ENCODE data around the gene ZMIZ1.
A peak's percentile ranks its signal among the peaks of the same experiment; 100 is the strongest.

The ZMIZ1 gene

GRCh38 chr10:79102498-79102874 is 33.7 kb downstream of the ZMIZ1 start:
- DNase-seq = peak; percentile 66

DNA sequence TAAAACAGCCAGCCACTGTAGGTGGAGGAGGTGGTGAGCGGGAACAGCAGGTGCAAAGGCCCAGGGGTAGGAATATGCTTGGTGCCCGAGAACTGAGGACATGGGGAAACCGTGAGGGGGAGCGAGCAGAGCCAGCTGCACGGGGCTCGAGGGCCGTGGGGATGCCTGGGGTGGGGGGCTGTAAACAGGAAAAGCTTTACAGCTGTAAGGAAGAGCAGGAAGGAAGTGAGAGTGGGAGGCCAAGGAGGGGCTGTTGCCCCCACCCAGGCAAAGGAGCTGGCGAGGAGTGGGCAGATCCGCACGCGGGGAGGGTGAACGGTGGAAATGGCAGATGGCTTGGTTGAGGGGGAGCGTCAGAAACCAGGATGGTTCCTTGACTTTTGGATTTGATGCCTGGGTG is 34.4 kb downstream of the ZMIZ1 start:
- DNase-seq = no peak

GRCh38 chr10:79103585-79103984 is 34.8 kb downstream of the ZMIZ1 start:
- DNase-seq = no peak

- DNase-seq = no peak
These were observed 36.5 kb downstream of the ZMIZ1 start for GRCh38 chr10:79105150-79105739.

DNA sequence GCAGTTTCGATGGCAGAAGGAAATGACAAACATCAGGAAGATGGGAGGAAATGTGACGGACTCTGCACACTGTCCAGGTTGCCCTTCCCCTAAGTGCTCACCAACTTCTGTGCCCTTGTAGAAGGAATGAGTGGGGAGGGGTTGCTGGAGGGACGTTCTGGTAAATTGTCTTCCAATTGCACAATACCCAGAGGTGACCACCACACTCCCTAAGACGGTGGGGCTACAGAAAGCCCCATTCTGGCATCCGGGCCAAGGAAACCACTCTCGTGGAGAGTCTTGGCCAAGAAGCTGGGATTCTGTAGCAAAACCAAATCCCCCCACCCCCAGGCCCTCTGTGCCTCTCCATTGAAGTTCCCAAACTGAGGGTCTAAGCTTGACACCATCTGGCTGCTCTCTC is 37.1 kb downstream of the ZMIZ1 start:
- no peak for DNase-seq

DNA sequence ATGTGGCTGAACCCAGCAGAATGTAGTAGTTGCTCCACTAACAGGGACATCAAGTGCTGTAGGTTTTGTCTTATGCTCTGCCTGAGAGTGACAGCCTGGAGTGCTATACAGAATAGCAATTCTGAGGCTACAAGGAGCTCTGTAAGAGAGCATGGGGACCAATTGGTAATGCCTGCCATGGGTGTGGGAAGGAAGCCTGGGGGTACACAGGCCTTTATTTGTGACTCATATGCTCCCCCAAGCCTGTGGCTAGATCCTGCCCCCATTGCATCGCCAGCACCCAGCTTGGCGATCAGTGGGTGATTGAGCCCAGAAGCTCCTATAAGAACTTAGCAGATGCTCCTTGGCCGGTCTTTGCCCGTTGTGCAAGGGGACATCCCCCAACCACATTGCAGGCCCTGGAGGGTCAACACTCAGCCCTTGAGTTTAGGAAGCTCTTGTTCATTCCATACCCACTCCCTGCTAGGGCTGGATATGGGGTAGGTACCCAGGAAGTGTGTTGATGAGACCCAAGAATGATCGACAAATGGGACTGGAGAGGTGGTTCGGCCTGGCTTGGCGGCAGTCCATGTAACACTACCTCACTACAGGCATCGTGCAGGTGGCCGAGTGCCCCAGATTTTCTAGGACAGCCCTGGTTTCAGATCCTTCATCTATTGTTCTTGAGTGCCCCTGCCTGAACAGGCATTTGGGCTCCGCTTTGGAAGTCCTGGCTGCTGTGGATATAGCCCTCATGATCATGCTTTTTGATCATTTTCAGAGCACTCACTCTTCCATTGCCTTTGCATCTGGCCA is 37.7 kb downstream of the ZMIZ1 start:
- no peak for DNase-seq

- DNase-seq = no peak
These were observed 39.0 kb downstream of the ZMIZ1 start for GRCh38 chr10:79107736-79108264.

- no peak for DNase-seq
These were observed 40.0 kb downstream of the ZMIZ1 start for GRCh38 chr10:79108728-79109127.

DNA sequence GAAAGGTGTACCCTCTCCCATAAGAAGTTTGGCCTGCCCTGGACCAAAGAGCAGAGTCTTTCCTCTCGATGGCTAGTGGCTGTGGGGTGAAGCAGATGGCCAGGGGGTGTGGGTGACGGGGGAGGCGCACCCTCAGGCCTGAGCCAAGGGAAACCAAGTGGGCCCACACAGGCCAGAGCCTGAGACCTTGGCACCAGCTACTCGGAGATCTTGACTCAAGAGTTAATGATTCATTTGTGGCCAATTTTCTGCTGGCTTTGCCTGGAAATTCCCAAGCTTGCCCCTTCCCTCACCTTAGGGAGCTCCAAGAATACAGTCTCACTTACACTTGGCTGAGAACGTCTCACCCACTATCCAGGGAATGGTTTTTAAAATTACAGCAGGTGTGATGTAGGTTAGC is 42.7 kb downstream of the ZMIZ1 start:
- no peak for DNase-seq

DNA sequence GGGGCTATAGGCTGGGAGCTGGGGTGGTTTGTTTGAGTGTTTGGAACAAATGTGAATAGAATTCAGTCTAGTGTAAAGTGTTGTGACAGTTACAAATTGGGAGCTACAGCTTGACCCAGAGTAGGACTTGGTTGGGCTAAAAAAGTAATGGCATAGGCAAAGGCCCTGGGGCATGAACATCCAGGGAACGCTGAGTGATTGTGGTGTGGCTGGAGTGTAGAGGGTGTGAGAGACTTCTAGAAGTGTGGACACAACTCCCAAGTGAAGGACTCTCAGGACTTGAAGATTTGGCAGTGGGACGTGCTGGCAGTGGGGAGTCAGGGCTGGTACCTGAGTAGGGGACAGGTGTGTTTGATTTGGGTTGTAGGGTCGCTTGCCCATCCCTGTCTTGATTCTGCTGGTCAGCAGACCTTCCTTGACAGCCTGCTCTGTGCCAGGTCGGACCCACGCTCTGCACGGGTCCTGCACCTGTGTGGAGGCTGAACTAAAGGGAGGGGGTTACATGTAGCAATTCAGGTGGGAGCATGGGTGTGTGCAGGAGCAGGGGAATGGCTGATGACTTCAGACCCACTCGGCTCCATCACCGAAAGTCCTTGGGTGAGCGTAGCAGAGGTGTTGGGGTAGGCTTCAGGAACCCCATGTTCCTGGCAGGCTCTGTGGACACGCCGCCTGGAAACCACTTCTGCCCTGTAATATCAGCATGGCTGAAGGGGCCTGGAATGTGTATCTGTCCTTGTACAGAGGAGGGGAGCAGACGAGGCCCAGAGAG is 43.3 kb downstream of the ZMIZ1 start:
- DNase-seq = no peak

GRCh38 chr10:79112881-79113431 is 44.2 kb downstream of the ZMIZ1 start:
- DNase-seq = no peak

- DNase-seq = no peak
These were observed 45.1 kb downstream of the ZMIZ1 start for GRCh38 chr10:79113827-79114226.

- DNase-seq = no peak
These were observed 46.5 kb downstream of the ZMIZ1 start for GRCh38 chr10:79115302-79115701.

DNA sequence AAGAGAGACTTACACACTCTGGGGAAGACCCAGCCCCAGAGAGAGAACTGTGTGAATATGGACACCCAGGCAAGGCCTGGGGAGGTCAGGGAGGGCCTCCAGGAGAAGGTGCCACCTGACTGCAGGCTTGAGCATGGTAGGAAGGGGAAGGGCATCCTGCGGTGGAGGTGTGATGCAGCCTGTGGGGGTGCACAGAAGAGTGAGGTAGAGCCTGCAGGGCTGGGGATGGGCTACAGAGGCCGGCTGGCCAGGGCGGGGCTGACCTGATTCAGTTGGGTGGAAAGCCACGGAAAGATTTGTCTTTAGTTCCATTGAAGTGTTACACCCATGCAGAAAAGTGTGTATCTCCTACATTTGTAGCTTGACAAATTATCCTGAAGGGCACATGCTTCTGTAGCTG is 47.6 kb downstream of the ZMIZ1 start:
- DNase-seq = no peak

GRCh38 chr10:79116801-79117723 is 48.3 kb downstream of the ZMIZ1 start:
- no peak for DNase-seq

DNA sequence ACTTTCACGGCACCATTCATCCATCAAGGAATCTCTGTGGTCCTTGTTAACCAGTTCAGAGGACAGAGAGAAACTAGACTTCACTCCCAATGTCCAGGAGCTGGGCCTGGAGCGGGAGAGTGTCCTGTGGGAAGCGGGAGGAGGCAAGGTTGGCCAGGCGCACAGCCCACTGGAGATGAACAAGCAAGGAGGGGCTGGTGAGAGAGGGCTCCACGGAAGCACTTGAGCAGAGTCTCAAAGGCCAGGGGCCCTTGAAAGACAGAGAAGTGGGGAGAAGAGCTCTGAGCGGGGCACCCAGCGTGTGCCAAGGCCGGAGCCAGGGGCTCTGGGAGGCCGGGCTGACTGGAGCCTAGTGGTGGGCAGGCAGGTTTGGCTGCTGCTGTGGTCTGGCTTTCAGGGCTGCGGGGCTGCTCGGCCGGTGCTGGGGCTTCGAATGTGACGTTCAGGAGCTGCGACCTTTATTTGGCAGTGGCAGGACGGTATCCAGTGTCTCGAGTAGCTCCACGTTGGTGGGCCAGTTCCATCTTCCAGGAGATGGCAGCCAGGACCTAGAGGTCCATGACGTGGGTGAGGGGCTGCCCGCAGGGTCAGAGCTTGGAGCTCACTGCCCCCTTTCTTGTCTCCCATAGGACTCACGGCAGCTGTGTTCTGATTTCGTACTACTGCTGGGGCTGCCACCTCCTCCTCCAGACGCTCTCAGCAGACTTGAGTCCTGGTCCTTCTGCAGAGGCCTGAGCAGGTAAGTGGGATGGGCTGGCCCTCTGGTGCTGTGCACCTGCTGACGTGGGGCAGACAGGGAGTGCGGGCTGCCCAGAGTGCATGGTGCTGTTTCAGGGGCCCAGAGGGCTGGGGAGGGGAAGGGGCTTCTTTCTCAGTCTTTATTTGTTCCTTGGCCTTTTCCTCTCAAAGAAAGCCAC is 49.8 kb downstream of the ZMIZ1 start:
- no peak for DNase-seq

GRCh38 chr10:79119306-79119705 is 50.5 kb downstream of the ZMIZ1 start:
- no peak for DNase-seq

DNA sequence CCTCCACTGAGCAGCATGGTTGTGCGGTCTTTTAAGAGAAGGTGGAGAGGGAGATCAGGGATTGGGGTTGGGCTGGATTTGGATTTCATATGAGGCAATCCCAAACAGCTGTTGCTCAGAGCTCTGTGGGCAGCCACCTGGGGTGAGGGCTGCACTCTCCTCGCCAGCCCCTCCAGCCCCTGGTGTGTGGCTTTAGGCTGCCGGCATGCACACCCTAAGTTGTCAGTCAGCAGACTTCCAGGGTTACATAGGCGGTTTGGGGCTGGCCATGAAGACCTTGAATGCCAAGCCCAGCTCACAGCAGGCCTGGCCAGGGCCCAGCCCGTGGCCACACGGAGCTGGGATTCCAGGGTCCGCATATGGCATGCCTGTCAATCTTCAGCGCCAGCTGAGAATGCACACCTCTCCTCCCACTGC is 54.8 kb downstream of the ZMIZ1 start:
- DNase-seq = no peak

GRCh38 chr10:79124066-79124465 is 55.3 kb downstream of the ZMIZ1 start:
- DNase-seq = no peak

- DNase-seq = no peak
These were observed 56.3 kb downstream of the ZMIZ1 start for GRCh38 chr10:79125092-79125491.
